ENCODE results near the gene GHDC.
"Not testable (repeated sequence)": the region's sequence is repeated elsewhere in the genome, so short reads cannot be mapped to it uniquely, and the experiment has no call there.

GHDC gene

GRCh38 chr17:42202696-42203095 is 8.4 kb upstream of the GHDC start:
- no peak for DNase-seq

- DNase-seq = no peak
These were observed 7.9 kb upstream of the GHDC start for GRCh38 chr17:42202159-42202558.

- no peak for DNase-seq
These were observed 7.1 kb upstream of the GHDC start for GRCh38 chr17:42201458-42201772.

GRCh38 chr17:42200706-42201457 is 6.6 kb upstream of the GHDC start:
- no peak for DNase-seq

GRCh38 chr17:42199416-42200011 is 5.2 kb upstream of the GHDC start:
- DNase-seq = no peak

GRCh38 chr17:42198897-42199296 is 4.6 kb upstream of the GHDC start:
- DNase-seq = no peak

- no peak for DNase-seq
These were observed 3.4 kb upstream of the GHDC start for GRCh38 chr17:42197564-42198156.

GRCh38 chr17:42193216-42193968 is 902 bp downstream of the GHDC start:
- DNase-seq = no peak

GRCh38 chr17:42192189-42193126 is 1.8 kb downstream of the GHDC start:
- DNase-seq = no peak

- no peak for DNase-seq
These were observed 3.1 kb downstream of the GHDC start for GRCh38 chr17:42191275-42191608.

- no peak for DNase-seq
These were observed 3.6 kb downstream of the GHDC start for GRCh38 chr17:42190491-42191274.

GRCh38 chr17:42189651-42189965 is 4.7 kb downstream of the GHDC start:
- no peak for DNase-seq

GRCh38 chr17:42188749-42189650 is 5.3 kb downstream of the GHDC start:
- no peak for DNase-seq

GRCh38 chr17:42187833-42188232 is 6.5 kb downstream of the GHDC start:
- DNase-seq = no peak

- not testable (repeated sequence) for DNase-seq
These were observed 8.1 kb downstream of the GHDC start for GRCh38 chr17:42186191-42186590.

GRCh38 chr17:42185621-42185930 is 8.7 kb downstream of the GHDC start:
- no peak for DNase-seq

- no peak for DNase-seq
These were observed 9.3 kb downstream of the GHDC start, which contains the start of gene HCRT for GRCh38 chr17:42184713-42185620. TSS of gene HCRT (minus strand) at chr17:42185452. CDS start at chr17:42185365, 87 bp downstream.

GRCh38 chr17:42183741-42184711 is 10.3 kb downstream of the GHDC start:
- peak; percentile 88 for DNase-seq

Data from stimulated activated CD8-positive, alpha-beta memory T cell treated with anti-CD3 and anti-CD28 coated beads, Interleukin-4, amount 100 ng/mL, for 48 hours (primary cell).